ENCODE measurements around the gene ATF6. TPM values are rescaled to one million over a fixed set of nuclear protein-coding genes. Genes with fewer than 3 reads are reported as not detected.

The ATF6 gene
- total and polyA plus RNA-seq, 2 donors (not counting 3 experiments of a cell fraction or from before 2014, with no cell fraction given): 24.9 to 40.3 TPM

- no peak for FAIRE-seq
These were observed 92.2 kb downstream of the ATF6 start for GRCh38 chr1:161858271-161858670.

More at GRCh38 chr1:161858271-161858670, 92.2 kb downstream of the ATF6 start:
- peaks cover under 1 to 9% of the 10 kb centered on the region in 2 experiments for H3K36me3 ChIP-seq (ENCODE audit: control insufficient read depth in 2 of 2, extremely low read depth in 1 of 2, insufficient read depth in 2 of 2, low read length in 2 of 2)
- H3K9me1 ChIP-seq (replicated peaks; ENCODE audit: control insufficient read depth, extremely low read depth, insufficient read depth, low read length): no peaks in the 10 kb centered on the region
- no peak overlapping the region for H3K27ac ChIP-seq (ENCODE audit: insufficient read depth, low read depth, low read length)
- no peak overlapping the region for H3K9ac ChIP-seq (replicated peaks; ENCODE audit: extremely low read depth, insufficient read depth, low read length)
- no peak overlapping the region for H3K4me3 ChIP-seq (replicated peaks in 1 of 3; ENCODE audit: insufficient read depth in 1 of 3, low read depth in 1 of 3, low read length in 3 of 3)
- ChIA-PET CTCF (interaction anchor here (0.9 to 2.0 kb wide), 8 partner anchors 9 to 179 kb away, joined by 3 to 7 read pairs (median 4); partner anchors contain the start of gene OLFML2B), POLR2A (no interaction called here)
- no peak overlapping the region for H2AFZ ChIP-seq (ENCODE audit: low read depth, low read length)
- TF ChIP-seq POLR2AphosphoS5 (IDR thresholded peaks at IDR 0.05; ENCODE audit: insufficient read depth, low read depth, low read length): no peak
- TF ChIP-seq EZH2 (IDR thresholded peaks at IDR 0.05; ENCODE audit: borderline replicate concordance, low read depth, low read length, severe bottlenecking): no peak
- no peak for TF ChIP-seq CTCF (IDR thresholded peaks at IDR 0.05; ENCODE audit: extremely low read depth in 1 of 2, insufficient read depth in 1 of 2, low read depth in 1 of 2, low read length in 2 of 2)
- TF ChIP-seq MAX (IDR thresholded peaks at IDR 0.05; ENCODE audit: insufficient read depth, insufficient read length): no peak
- TF ChIP-seq MYC (IDR thresholded peaks at IDR 0.05; ENCODE audit: low read depth, low read length): no peak
- TF ChIP-seq FOS (IDR thresholded peaks at IDR 0.05; ENCODE audit: borderline replicate concordance, insufficient read depth, low read length): no peak
- no peak for TF ChIP-seq GATA2 (IDR thresholded peaks at IDR 0.05; ENCODE audit: insufficient read depth, insufficient read length, low read depth, low read length)
- TF ChIP-seq JUN (IDR thresholded peaks at IDR 0.05; ENCODE audit: borderline replicate concordance, insufficient read depth, insufficient read length, low read depth): no peak
- TF ChIP-seq POLR2A (IDR thresholded peaks at IDR 0.05; ENCODE audit: low read depth, low read length): no peak
- H3K4me1 ChIP-seq (ENCODE audit: control insufficient read depth, extremely low read depth, insufficient read depth, low read length): peaks cover 6% of the 10 kb centered on the region
- H3K79me2 ChIP-seq (ENCODE audit: control insufficient read depth, insufficient read depth, low read length): no peaks in the 10 kb centered on the region
- no peaks in the 10 kb centered on the region for H4K20me1 ChIP-seq (replicated peaks; ENCODE audit: control insufficient read depth, extremely low read depth, insufficient read depth, low read length)
- no TSS peak for BruUV-seq (replicated peaks)
- no peaks in the 10 kb centered on the region for H3K9me3 ChIP-seq (replicated peaks; ENCODE audit: control insufficient read depth, insufficient read depth, low read length)
- dilution Hi-C loops (cut with MboI; ENCODE audit: extremely low pct_ligation_motif_present, low sequenced_read_pairs) (no loop called here), intact Hi-C loops (cut with micrococcal nuclease) (no loop called here)
- no peaks in the 10 kb centered on the region for H3K27me3 ChIP-seq (ENCODE audit: control insufficient read depth in 2 of 2, insufficient read depth in 2 of 2, low read length in 2 of 2)
- no peak for DNase-seq (ENCODE audit: low read depth, low spot score)
- H3K4me2 ChIP-seq (ENCODE audit: insufficient read depth, low read length): no peak overlapping the region

All from endothelial cell of umbilical vein (primary cell).